GM12864 (cell line): Measurements from ENCODE around the gene ZDHHC5.
"Not testable (repeated sequence)": the region's sequence is repeated elsewhere in the genome, so short reads cannot be mapped to it uniquely, and the experiment has no call there.

ENCODE experiments used
- DNase-seq: peaks from one replicate; pipeline ENCODE4 v3.0.0-alpha.2; 2011; ENCODE audit warnings: low read depth
- H3K4me3 ChIP-seq: 2 replicates; pipeline ENCODE4 v1.5.1; 2011; ENCODE audit warnings: mild to moderate bottlenecking, low read depth, low read length, control low read depth
- TF ChIP-seq, protein P1 (sequence below): IDR thresholded peaks from 2 replicates; pipeline ENCODE4 v1.5.1; 2011; ENCODE audit warnings: low read depth, mild to moderate bottlenecking, moderate library complexity, low read length, control low read depth, inconsistent platforms; ENCODE audit errors: missing control alignments

ZDHHC5 gene

DNA sequence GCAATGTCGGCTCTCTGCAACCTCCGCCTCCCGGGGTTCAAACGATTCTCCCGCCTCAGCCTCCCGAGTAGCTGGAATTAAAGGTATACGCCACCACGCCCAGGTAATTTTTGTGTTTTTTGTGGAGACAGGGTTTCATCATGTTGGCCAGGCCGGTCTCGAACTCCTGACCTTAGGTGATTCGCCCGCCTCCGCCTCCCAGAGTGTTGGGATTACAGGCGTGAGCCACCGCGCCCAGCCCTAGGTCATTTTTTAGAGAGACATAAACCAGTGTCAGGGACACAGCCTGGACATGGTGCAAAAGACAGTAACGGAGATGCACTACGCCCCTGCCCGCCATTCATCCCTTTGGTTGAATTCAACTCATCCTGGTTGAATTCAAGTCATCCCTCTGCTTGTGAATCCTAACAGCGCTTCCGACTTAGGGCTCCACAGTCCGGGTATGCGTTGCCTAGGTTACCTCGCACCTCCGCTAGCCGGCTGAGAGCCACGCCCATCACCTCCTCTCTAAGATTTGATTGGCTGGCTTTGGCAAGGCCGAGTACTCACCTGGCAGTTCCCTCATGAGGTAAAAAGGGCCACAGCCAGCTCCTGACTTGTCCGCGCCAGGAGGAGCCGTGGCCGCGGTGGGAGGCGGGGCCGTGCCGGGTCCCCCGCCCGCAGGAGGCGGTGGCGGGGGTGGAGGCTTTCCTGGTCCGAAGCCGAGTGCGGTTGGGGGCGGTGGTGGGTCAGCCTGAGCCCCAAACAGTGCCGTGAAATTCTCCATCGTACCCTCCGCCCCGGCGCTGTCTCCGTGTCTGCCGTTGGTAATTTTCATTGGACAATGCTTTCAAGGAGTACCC lies 43.7 kb downstream of the ZDHHC5 start, which contains the start of gene MED19:
MED19 (minus strand) TSS at position 802 of the 842 bp plus-strand sequence; CDS start at position 766, 36 bp downstream.
- TF ChIP-seq, protein P1, sequence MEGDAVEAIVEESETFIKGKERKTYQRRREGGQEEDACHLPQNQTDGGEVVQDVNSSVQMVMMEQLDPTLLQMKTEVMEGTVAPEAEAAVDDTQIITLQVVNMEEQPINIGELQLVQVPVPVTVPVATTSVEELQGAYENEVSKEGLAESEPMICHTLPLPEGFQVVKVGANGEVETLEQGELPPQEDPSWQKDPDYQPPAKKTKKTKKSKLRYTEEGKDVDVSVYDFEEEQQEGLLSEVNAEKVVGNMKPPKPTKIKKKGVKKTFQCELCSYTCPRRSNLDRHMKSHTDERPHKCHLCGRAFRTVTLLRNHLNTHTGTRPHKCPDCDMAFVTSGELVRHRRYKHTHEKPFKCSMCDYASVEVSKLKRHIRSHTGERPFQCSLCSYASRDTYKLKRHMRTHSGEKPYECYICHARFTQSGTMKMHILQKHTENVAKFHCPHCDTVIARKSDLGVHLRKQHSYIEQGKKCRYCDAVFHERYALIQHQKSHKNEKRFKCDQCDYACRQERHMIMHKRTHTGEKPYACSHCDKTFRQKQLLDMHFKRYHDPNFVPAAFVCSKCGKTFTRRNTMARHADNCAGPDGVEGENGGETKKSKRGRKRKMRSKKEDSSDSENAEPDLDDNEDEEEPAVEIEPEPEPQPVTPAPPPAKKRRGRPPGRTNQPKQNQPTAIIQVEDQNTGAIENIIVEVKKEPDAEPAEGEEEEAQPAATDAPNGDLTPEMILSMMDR = no peak
- DNase-seq = peak; percentile 77
- H3K4me3 ChIP-seq = peak within 1 kb of the TSS; percentile 82

DNA sequence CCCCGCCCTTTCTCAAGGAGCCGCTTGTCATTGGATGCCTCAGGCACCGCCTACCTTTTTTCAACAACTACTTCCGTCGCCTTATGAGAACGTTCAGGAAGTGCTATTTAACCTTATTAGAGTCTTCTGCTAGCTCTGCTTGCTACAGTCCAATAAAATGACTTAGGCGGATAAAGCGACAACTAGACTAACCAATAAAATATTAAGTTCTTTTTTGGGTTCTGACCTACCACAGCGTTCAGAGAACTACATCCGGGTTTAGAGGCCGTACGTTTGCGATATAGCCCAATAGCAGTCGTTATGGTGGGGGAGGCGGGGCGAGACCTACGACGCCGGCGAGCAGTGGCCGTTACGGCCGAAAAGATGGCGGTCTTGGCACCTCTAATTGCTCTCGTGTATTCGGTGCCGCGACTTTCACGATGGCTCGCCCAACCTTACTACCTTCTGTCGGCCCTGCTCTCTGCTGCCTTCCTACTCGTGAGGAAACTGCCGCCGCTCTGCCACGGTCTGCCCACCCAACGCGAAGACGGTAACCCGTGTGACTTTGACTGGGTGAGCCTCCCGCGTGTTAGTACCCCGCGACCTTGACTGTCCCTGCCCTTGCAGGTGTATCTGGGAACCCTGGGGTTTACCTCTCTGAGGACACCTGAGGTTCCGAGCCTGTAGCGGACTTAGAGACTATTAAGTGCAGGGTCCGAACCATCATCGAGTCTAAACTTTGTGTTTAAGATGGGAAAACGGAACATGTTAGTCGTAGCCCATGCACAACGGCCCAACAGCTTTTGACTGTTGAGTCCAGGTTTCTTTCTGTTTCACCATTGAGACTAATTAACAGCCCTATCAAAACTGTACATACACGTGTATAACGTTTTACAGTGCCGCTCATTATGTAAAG lies 44.6 kb downstream of the ZDHHC5 start, which contains the start of gene TMX2:
TMX2 (plus strand) TSS at position 338 of the 895 bp plus-strand sequence; CDS start at position 364, 26 bp downstream.
- TF ChIP-seq, protein P1 = no peak
- DNase-seq = peak; percentile 99
- peak within 1 kb of the TSS; percentile 82 for H3K4me3 ChIP-seq

DNA sequence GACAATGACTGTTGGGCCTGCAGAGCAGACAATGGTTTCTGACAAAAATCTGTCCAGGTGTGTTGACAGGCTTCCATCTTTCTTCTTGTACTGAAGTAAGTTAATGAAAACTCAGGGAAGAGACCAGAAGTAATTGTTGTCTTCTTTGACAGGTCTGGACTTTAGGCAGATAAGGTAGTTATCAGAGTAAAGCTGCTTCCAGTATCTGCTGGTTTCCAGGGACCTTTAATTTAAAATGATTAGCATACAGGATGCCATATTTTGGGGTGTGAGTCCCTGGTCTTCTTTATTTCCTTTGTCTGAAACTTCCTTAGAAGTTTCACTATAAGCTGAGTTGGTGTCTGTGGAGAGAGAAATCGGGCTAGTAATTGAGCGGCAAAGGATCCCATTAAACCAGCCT lies 45.9 kb downstream of the ZDHHC5 start:
- TF ChIP-seq, protein P1 = no peak
- H3K4me3 ChIP-seq = peak overlapping the region; percentile 82
- DNase-seq = no peak

DNA sequence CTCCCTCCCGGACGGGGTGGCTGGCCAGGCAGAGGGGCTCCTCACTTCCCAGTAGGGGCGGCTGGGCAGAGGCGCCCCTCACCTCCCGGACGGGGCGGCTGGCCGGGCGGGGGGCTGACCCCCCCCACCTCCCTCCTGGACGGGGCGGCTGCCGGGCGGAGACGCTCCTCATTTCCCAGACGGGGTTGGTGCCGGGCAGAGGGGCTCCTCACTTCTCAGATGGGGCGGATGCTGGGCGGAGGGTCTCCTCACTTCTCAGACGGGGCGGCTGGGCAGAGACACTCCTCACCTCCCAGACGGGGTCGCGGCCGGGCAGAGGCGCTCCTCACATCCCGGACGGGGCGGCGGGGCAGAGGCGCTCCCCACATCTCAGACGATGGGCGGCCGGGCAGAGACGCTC lies 48.8 kb downstream of the ZDHHC5 start:
- not testable (repeated sequence) for H3K4me3 ChIP-seq, DNase-seq

DNA sequence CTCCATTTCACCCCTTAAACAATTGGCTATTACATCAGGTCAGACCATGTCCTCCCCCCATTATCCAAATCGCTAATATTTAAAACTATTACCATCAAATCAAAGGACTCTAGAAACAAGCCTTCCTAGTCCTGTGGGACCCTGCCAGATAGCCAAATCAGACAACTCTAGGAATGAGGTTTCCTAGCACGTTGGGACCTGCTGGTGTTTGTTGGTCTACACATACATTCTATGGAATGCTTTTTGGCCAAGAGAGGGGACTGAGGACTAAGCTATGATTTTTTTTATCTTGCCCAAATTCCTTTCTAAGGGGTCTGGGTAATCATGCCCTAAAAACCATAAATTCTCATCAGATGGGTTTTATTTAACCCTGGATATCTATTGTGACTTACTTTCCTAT lies 59.3 kb downstream of the ZDHHC5 start:
- no peak overlapping the region for H3K4me3 ChIP-seq
- no peak for DNase-seq
- TF ChIP-seq, protein P1 = no peak

GRCh38 chr11:57728829-57729228 lies 60.9 kb downstream of the ZDHHC5 start:
- no peak for DNase-seq
- H3K4me3 ChIP-seq = no peak overlapping the region
- TF ChIP-seq, protein P1 = no peak

GRCh38 chr11:57729479-57729878 lies 61.6 kb downstream of the ZDHHC5 start:
- no peak overlapping the region for H3K4me3 ChIP-seq
- DNase-seq = no peak
- TF ChIP-seq, protein P1 = no peak
